ENCODE data around the gene GJA1. TPM values are rescaled to one million over a fixed set of nuclear protein-coding genes. Genes with fewer than 3 reads are reported as not detected.

The GJA1 gene
- total and polyA plus RNA-seq, 4 donors = 20.7 to 90.0 (median 65.5) TPM

DNA sequence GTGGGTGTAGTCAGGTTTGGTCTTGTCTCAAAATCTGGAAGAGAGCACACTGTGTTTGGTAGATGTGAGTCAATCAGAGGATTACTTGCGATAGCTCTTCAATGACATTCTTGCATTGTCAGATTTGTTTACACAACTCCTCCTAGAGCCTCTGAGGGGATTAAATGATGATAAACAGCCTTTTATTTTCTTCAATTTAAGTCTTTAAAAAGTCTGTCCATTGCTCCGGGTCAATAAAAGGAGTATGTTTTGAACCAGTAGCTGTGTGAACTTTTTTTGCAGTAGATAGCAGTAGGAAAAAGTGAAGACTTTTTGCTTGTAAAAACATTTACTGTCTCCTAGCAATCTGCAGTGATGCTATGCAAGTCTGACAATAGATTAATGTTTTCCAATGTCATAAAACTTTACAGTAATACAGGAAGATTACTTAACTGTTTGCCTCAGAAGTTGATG lies 49.9 kb downstream of the GJA1 start:
- no peaks in the 10 kb centered on the region for H3K27me3 ChIP-seq (ENCODE audit: control insufficient read depth in 3 of 3, insufficient read depth in 3 of 3, low read length in 2 of 3)
- DNase-seq = peak in 1 of 3 donors; percentile 9
- H3K4me1 ChIP-seq (ENCODE audit: control insufficient read depth in 5 of 5, insufficient read depth in 5 of 5, low read length in 5 of 5) = no peaks in the 10 kb centered on the region
- H3K4me3 ChIP-seq = no peak overlapping the region
- H3K9me3 ChIP-seq (ENCODE audit: control insufficient read depth in 4 of 4, insufficient read depth in 3 of 4, low read length in 3 of 4) = no peaks in the 10 kb centered on the region
- no peaks in the 10 kb centered on the region for H3K36me3 ChIP-seq (ENCODE audit: control insufficient read depth in 4 of 4, insufficient read depth in 4 of 4, low read length in 4 of 4)
- no peak for ATAC-seq (ENCODE audit: insufficient read depth, low FRiP score)
- TF ChIP-seq, protein P1, sequence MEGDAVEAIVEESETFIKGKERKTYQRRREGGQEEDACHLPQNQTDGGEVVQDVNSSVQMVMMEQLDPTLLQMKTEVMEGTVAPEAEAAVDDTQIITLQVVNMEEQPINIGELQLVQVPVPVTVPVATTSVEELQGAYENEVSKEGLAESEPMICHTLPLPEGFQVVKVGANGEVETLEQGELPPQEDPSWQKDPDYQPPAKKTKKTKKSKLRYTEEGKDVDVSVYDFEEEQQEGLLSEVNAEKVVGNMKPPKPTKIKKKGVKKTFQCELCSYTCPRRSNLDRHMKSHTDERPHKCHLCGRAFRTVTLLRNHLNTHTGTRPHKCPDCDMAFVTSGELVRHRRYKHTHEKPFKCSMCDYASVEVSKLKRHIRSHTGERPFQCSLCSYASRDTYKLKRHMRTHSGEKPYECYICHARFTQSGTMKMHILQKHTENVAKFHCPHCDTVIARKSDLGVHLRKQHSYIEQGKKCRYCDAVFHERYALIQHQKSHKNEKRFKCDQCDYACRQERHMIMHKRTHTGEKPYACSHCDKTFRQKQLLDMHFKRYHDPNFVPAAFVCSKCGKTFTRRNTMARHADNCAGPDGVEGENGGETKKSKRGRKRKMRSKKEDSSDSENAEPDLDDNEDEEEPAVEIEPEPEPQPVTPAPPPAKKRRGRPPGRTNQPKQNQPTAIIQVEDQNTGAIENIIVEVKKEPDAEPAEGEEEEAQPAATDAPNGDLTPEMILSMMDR (IDR thresholded peaks at IDR 0.05; ENCODE audit: control extremely low read depth, extremely low read depth) = no peak
- H3K27ac ChIP-seq (ENCODE audit: low read depth in 1 of 2, low read length in 1 of 2) = no peak overlapping the region
- H3K9ac ChIP-seq (ENCODE audit: insufficient read depth in 1 of 2, low read length in 2 of 2) = no peak overlapping the region
- 41 to 43% methylated on average over 2 of the region's 2 CpGs for WGBS, 2 donors

DNA sequence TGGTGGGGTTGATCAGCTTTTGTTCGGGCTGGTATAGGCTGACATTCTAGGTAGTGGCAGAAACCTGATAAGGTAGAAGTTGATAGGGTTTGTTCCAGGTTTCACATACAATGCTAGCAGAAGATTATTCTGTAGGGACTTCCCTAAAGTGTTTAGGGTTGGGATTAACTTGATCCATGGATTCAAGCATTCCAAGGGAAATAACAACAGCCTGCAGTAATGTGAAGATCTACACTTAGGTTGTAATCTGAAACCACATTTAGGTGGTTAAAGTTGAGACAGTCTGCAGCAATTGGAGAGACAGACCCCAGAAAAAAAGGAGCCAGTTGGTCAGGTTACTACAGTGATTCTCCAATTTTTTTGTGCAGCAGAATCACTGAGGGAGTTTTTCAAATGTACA lies 56.1 kb downstream of the GJA1 start:
- DNase-seq (no peak), ATAC-seq (ENCODE audit: insufficient read depth, low FRiP score) (no peak)
- TF ChIP-seq, protein P1 (IDR thresholded peaks at IDR 0.05; ENCODE audit: control extremely low read depth, extremely low read depth) = no peak
- H3K36me3 ChIP-seq (ENCODE audit: control insufficient read depth in 4 of 4, insufficient read depth in 4 of 4, low read length in 4 of 4) = no peaks in the 10 kb centered on the region
- no peaks in the 10 kb centered on the region for H3K4me1 ChIP-seq (ENCODE audit: control insufficient read depth in 5 of 5, insufficient read depth in 5 of 5, low read length in 5 of 5)
- no peaks in the 10 kb centered on the region for H3K27me3 ChIP-seq (ENCODE audit: control insufficient read depth in 3 of 3, insufficient read depth in 3 of 3, low read length in 2 of 3)
- WGBS, 2 donors = 90 to 94% methylated on average over 1 of the region's 1 CpG
- no peaks in the 10 kb centered on the region for H3K9me3 ChIP-seq (ENCODE audit: control insufficient read depth in 4 of 4, insufficient read depth in 3 of 4, low read length in 3 of 4)
- no peak overlapping the region for H3K9ac ChIP-seq (ENCODE audit: insufficient read depth in 1 of 2, low read length in 2 of 2)
- H3K27ac ChIP-seq (ENCODE audit: low read depth in 1 of 2, low read length in 1 of 2) = no peak overlapping the region
- no peak overlapping the region for H3K4me3 ChIP-seq

DNA sequence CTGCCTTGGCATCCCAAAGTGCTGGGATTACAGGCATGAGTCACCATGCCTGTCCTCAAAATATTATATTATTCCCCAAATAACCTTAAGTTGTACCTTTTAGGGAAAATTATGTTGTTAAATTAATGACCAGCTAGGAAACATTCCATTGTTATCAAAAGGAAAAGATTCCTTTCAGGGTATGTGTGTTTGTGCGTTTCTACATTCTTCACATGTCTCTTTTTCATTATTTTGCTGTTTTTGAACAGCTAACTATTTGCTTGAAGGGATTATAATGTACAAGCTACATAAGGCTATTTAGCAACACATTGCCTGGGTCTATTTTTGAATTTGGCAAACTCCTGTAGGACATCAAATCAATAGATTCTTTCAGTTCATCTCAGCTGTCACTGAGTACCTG lies 57.1 kb downstream of the GJA1 start:
- Histone ChIP-seq H3K4me3 (no peak overlapping the region), H3K27me3 (ENCODE audit: control insufficient read depth in 3 of 3, insufficient read depth in 3 of 3, low read length in 2 of 3) (no peaks in the 10 kb centered on the region), H3K4me1 (ENCODE audit: control insufficient read depth in 5 of 5, insufficient read depth in 5 of 5, low read length in 5 of 5) (no peaks in the 10 kb centered on the region), H3K36me3 (ENCODE audit: control insufficient read depth in 4 of 4, insufficient read depth in 4 of 4, low read length in 4 of 4) (no peaks in the 10 kb centered on the region), H3K9ac (ENCODE audit: insufficient read depth in 1 of 2, low read length in 2 of 2) (no peak overlapping the region), H3K9me3 (ENCODE audit: control insufficient read depth in 4 of 4, insufficient read depth in 3 of 4, low read length in 3 of 4) (no peaks in the 10 kb centered on the region), H3K27ac (ENCODE audit: low read depth in 1 of 2, low read length in 1 of 2) (no peak overlapping the region)
- no peak for DNase-seq
- ATAC-seq (ENCODE audit: insufficient read depth, low FRiP score) = no peak
- TF ChIP-seq, protein P1 (IDR thresholded peaks at IDR 0.05; ENCODE audit: control extremely low read depth, extremely low read depth) = no peak
- WGBS, 2 donors = 83 to 87% methylated on average over 1 of the region's 1 CpG

DNA sequence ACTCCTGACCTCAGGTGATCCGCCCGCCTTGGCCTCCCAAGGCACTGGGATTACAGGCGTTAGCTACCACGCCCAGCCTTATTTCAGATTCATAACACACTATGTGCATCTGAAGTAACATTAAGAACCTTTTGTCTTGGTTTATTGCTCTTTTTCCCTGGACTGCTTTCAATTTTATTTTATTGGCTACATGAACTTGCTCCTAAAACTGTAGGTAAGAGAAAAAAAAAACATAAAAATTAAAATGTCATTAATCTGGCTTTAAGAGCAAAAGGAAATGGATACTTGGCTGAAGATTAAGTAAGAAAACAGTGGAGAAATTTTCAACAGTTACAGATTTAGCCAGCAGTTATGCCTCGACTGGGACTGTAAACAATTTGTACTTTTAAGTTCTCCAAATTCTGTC lies 62.5 kb downstream of the GJA1 start:
- Histone ChIP-seq H3K27me3 (ENCODE audit: control insufficient read depth in 3 of 3, insufficient read depth in 3 of 3, low read length in 2 of 3) (no peaks in the 10 kb centered on the region), H3K9me3 (ENCODE audit: control insufficient read depth in 4 of 4, insufficient read depth in 3 of 4, low read length in 3 of 4) (no peaks in the 10 kb centered on the region), H3K9ac (ENCODE audit: insufficient read depth in 1 of 2, low read length in 2 of 2) (no peak overlapping the region), H3K4me3 (no peak overlapping the region), H3K27ac (ENCODE audit: low read depth in 1 of 2, low read length in 1 of 2) (no peak overlapping the region), H3K4me1 (ENCODE audit: control insufficient read depth in 5 of 5, insufficient read depth in 5 of 5, low read length in 5 of 5) (no peaks in the 10 kb centered on the region), H3K36me3 (ENCODE audit: control insufficient read depth in 4 of 4, insufficient read depth in 4 of 4, low read length in 4 of 4) (no peaks in the 10 kb centered on the region)
- WGBS, 2 donors = 73 to 77% methylated on average over 5 of the region's 5 CpGs
- ATAC-seq (ENCODE audit: insufficient read depth, low FRiP score) (no peak), DNase-seq (peak in 2 of 3 donors; percentile 23 to 47)
- TF ChIP-seq, protein P1 (IDR thresholded peaks at IDR 0.05; ENCODE audit: control extremely low read depth, extremely low read depth) = no peak

All from lung (tissue), 12 donors.